SK-N-SH (cell line): ENCODE data around the gene ZCCHC17.

Experiments
- CHD2 ChIP-seq: fragments of 150-350 bp; IDR thresholded peaks from 2 replicates; pipeline ENCODE4 v1.6.1; 2018; ENCODE audit warnings: low read length; ENCODE audit not compliant: partially characterized antibody
- CTCF ChIP-seq: fragments of 200-600 bp; sonication (generic); IDR thresholded peaks from 2 replicates; pipeline ENCODE4 v1.6.1; 2017; ENCODE audit warnings: antibody characterized with exemption, mild to moderate bottlenecking, moderate library complexity
- EP300 ChIP-seq, 2 experiments: IDR thresholded peaks; 2 replicates each; pipeline versions ENCODE4 v1.4.0 to v1.6.1; 2012; ENCODE audit warnings: borderline replicate concordance in 1 of 2, low read depth in 1 of 2, low read length in 1 of 2
- IRF3 ChIP-seq: fragments of 150-350 bp; IDR thresholded peaks from 2 replicates; pipeline ENCODE4 v1.6.1; 2016; ENCODE audit warnings: mild to moderate bottlenecking, low read depth, low read length
- MAX ChIP-seq: IDR thresholded peaks from 2 replicates; pipeline ENCODE4 v1.4.0; 2012; ENCODE audit warnings: low read depth
- MEF2A ChIP-seq: IDR thresholded peaks from 2 replicates; pipeline ENCODE4 v1.4.0; 2012; ENCODE audit warnings: low read depth, borderline replicate concordance
- MXI1 ChIP-seq: IDR thresholded peaks from 2 replicates; pipeline ENCODE4 v1.6.1; 2012; ENCODE audit warnings: mild to moderate bottlenecking, low read depth, low read length, improper control_type of control experiment
- POLR2AphosphoS5 ChIP-seq: IDR thresholded peaks from 2 replicates; pipeline ENCODE4 v1.6.1; 2012; ENCODE audit warnings: low read depth, low read length
- RCOR1 ChIP-seq: fragments of 150-350 bp; IDR thresholded peaks from 2 replicates; pipeline ENCODE4 v1.6.1; 2017; ENCODE audit warnings: antibody characterized with exemption, low read length
- RXRA ChIP-seq: IDR thresholded peaks from 2 replicates; pipeline ENCODE4 v1.4.0; 2012; ENCODE audit warnings: low read depth, mild to moderate bottlenecking, borderline replicate concordance
- TCF12 ChIP-seq: IDR thresholded peaks from 2 replicates; pipeline ENCODE4 v1.4.0; 2012
- USF1 ChIP-seq: IDR thresholded peaks from 2 replicates; pipeline ENCODE4 v1.4.0; 2012; ENCODE audit warnings: low read depth, borderline replicate concordance
- USF2 ChIP-seq: fragments of 150-350 bp; IDR thresholded peaks from 2 replicates; pipeline ENCODE4 v1.6.1; 2017; ENCODE audit warnings: antibody characterized with exemption, low read length, low read depth, borderline replicate concordance

DNA sequence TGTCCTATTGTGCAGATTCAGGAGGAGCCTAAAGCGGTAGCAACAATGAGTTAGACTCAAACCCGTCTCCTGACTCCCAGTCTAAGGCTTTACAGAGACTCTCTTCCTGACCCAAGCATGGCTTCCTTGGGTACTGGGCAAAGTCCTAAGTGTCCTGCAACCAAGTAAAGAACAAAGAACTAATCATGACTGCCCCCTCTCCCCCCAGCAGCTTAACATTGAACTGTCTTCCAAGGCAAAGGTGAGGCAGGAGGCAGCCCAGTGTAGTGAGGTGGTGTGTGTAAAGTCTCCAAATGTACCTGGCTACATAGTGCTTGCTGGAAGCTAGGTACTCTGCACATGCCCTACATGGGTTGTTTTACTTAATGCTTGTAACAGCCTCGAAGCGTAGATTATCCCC is 73.7 kb downstream of the ZCCHC17 start:
- TF ChIP-seq USF1 (no peak), IRF3 (no peak), RXRA (no peak), CTCF (no peak), EP300 (IDR thresholded peaks at IDR 0.05; ENCODE audit: borderline replicate concordance in 1 of 2, low read depth in 1 of 2, low read length in 1 of 2) (no peak), MXI1 (no peak), RCOR1 (no peak), CHD2 (no peak), TCF12 (no peak), MEF2A (no peak), POLR2AphosphoS5 (no peak), MAX (no peak), USF2 (no peak)
